ENCODE data around the gene MYD88.

MYD88 gene

GRCh38 chr3:38098376-38098723 is 40.1 kb upstream of the MYD88 start:
- DNase-seq (ENCODE audit: low spot score) = no peak
- in situ Hi-C loops (cut with MboI; ENCODE audit: low sequenced_read_pairs, unreplicated experiment) = no loop called here
- TF ChIP-seq, protein P1, sequence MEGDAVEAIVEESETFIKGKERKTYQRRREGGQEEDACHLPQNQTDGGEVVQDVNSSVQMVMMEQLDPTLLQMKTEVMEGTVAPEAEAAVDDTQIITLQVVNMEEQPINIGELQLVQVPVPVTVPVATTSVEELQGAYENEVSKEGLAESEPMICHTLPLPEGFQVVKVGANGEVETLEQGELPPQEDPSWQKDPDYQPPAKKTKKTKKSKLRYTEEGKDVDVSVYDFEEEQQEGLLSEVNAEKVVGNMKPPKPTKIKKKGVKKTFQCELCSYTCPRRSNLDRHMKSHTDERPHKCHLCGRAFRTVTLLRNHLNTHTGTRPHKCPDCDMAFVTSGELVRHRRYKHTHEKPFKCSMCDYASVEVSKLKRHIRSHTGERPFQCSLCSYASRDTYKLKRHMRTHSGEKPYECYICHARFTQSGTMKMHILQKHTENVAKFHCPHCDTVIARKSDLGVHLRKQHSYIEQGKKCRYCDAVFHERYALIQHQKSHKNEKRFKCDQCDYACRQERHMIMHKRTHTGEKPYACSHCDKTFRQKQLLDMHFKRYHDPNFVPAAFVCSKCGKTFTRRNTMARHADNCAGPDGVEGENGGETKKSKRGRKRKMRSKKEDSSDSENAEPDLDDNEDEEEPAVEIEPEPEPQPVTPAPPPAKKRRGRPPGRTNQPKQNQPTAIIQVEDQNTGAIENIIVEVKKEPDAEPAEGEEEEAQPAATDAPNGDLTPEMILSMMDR (IDR thresholded peaks at IDR 0.05; ENCODE audit: borderline replicate concordance, control extremely low read depth, extremely low read depth, insufficient read depth, missing control alignments) = no peak

DNA sequence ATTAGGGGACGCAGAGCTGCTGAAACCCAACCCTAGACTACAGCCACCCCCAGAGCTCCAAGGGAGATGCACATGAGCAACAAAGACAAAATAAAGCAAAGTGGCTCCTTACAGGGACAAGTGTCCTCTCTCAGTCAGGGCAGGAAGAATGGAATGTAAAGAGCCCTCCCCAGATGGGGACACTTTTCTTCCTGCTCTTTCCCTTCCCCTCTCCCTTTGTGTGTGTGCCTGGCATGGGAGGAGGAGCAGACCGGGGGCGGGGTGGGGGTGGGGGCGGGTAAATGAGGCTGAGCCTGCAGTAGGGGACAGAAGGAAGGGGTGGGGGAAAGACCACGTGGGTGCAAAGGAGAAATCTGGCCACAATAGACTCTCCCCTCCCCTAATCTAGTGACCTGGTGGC is 38.9 kb upstream of the MYD88 start:
- in situ Hi-C loops (cut with MboI; ENCODE audit: low sequenced_read_pairs, unreplicated experiment) = no loop called here
- DNase-seq (ENCODE audit: low spot score) = no peak
- TF ChIP-seq, protein P1 (IDR thresholded peaks at IDR 0.05; ENCODE audit: borderline replicate concordance, control extremely low read depth, extremely low read depth, insufficient read depth, missing control alignments) = no peak

GRCh38 chr3:38100498-38100897 is 38.0 kb upstream of the MYD88 start:
- no peak for DNase-seq (ENCODE audit: low spot score)
- in situ Hi-C loops (cut with MboI; ENCODE audit: low sequenced_read_pairs, unreplicated experiment) = no loop called here
- TF ChIP-seq, protein P1 (IDR thresholded peaks at IDR 0.05; ENCODE audit: borderline replicate concordance, control extremely low read depth, extremely low read depth, insufficient read depth, missing control alignments) = no peak

GRCh38 chr3:38101811-38102443 is 36.5 kb upstream of the MYD88 start:
- TF ChIP-seq, protein P1 (IDR thresholded peaks at IDR 0.05; ENCODE audit: borderline replicate concordance, control extremely low read depth, extremely low read depth, insufficient read depth, missing control alignments) = no peak
- no peak for DNase-seq (ENCODE audit: low spot score)
- in situ Hi-C loops (cut with MboI; ENCODE audit: low sequenced_read_pairs, unreplicated experiment) = no loop called here

DNA sequence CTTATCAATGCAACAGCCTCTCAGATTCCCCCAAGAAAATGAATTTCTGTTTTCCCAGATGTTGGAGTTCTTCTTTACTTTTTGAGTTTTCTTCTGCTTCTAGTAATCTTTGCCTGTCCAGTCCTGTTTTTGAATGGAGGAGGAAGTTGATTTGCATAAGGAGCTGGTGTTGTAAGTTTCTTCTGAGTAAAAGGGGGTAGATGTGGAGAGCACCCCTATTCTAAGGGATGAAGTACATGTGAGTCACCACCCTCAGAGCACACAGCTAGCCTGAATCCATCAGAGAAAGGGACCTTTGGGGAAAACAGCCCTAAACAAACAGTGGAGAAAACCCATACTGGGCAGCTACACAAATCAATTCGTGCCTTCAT is 36.0 kb upstream of the MYD88 start:
- TF ChIP-seq, protein P1 (IDR thresholded peaks at IDR 0.05; ENCODE audit: borderline replicate concordance, control extremely low read depth, extremely low read depth, insufficient read depth, missing control alignments) = no peak
- no peak for DNase-seq (ENCODE audit: low spot score)
- in situ Hi-C loops (cut with MboI; ENCODE audit: low sequenced_read_pairs, unreplicated experiment) = no loop called here

- in situ Hi-C loops (cut with MboI; ENCODE audit: low sequenced_read_pairs, unreplicated experiment) = no loop called here
- TF ChIP-seq, protein P1 (IDR thresholded peaks at IDR 0.05; ENCODE audit: borderline replicate concordance, control extremely low read depth, extremely low read depth, insufficient read depth, missing control alignments) = no peak
- DNase-seq (ENCODE audit: low spot score) = no peak
These were observed 32.9 kb upstream of the MYD88 start for GRCh38 chr3:38105525-38105924.
